H1 (cell line): Measurements from ENCODE around the gene PTMS. TPM values are rescaled to one million over a fixed set of nuclear protein-coding genes. Genes with fewer than 3 reads are reported as not detected.

Experiments used
- CTCF ChIA-PET: fragments of 300-600 bp; sonication (Branson Sonifier 250); formaldehyde crosslinking; loops from one replicate; lab custom pipeline; 2021; ENCODE audit not compliant: partially characterized antibody; lab: Charles Lee
- POLR2A ChIA-PET: fragments of 300-600 bp; sonication (Branson Sonifier 250); formaldehyde crosslinking; loops from one replicate; lab custom pipeline; 2021; ENCODE audit warnings: inconsistent platforms; ENCODE audit not compliant: partially characterized antibody; lab: Charles Lee
- DNase-seq, 2 experiments: peaks; one replicate each; pipeline versions ENCODE4 v3.0.0 to v3.0.0-alpha.2; 2010 to 2022; ENCODE audit warnings: low spot score in 2 of 2, low read depth in 1 of 2, mixed read lengths in 1 of 2
- FAIRE-seq: peaks from 2 replicates; lab custom pipeline; 2011; peaks lifted over from hg19 to GRCh38; lab: Jason Lieb, UNC
- H2AFZ ChIP-seq: 2 replicates; pipeline ENCODE4 v1.8.1; 2012; ENCODE audit warnings: low read length, inconsistent platforms
- H2AK5ac ChIP-seq: 2 replicates; pipeline ENCODE4 v1.6.1; 2013; ENCODE audit warnings: low read depth, low read length
- H2BK120ac ChIP-seq: replicated peaks from 2 replicates; pipeline ENCODE3; 2013; ENCODE audit warnings: low read depth, low read length, inconsistent platforms
- H2BK12ac ChIP-seq: 2 replicates; pipeline ENCODE4 v1.6.1; 2013; ENCODE audit warnings: low read depth, low read length
- H2BK15ac ChIP-seq: 2 replicates; pipeline ENCODE4 v1.6.1; 2013; ENCODE audit warnings: low read length
- H2BK20ac ChIP-seq: 2 replicates; pipeline ENCODE4 v1.6.1; 2013; ENCODE audit warnings: low read length
- H2BK5ac ChIP-seq: 2 replicates; pipeline ENCODE4 v1.6.1; 2013; ENCODE audit warnings: low read depth, low read length
- H3K14ac ChIP-seq: 2 replicates; pipeline ENCODE4 v1.6.1; 2013; ENCODE audit warnings: inconsistent platforms; ENCODE audit not compliant: insufficient read length
- H3K18ac ChIP-seq: 2 replicates; pipeline ENCODE4 v1.6.1; 2013; ENCODE audit warnings: low read length; ENCODE audit errors: extremely low read depth
- H3K23ac ChIP-seq: 2 replicates; pipeline ENCODE4 v1.6.1; 2013; ENCODE audit warnings: inconsistent platforms; ENCODE audit not compliant: insufficient read length
- H3K23me2 ChIP-seq: 2 replicates; pipeline ENCODE4 v1.6.1; 2013; ENCODE audit warnings: low read depth, low read length
- H3K27ac ChIP-seq: 2 replicates; pipeline ENCODE4 v1.6.1; 2011; ENCODE audit warnings: low read depth, low read length, inconsistent platforms
- H3K27me3 ChIP-seq, 4 experiments: replicated peaks in 1 of 4; 1 replicate in 1 of 4; 2 replicates in 3 of 4; pipeline versions ENCODE4 v1.6.1 to v1.8.1; 2011 to 2013; ENCODE audit warnings: low read length in 3 of 4, mild to moderate bottlenecking in 3 of 4, inconsistent platforms in 2 of 4, mixed read lengths in 2 of 4, moderate library complexity in 1 of 4; ENCODE audit not compliant: control insufficient read depth in 3 of 4, insufficient read depth in 3 of 4; ENCODE audit errors: extremely low read depth in 1 of 4
- H3K36me3 ChIP-seq, 4 experiments: 2 replicates each; pipeline versions ENCODE4 v1.6.1 to v1.8.1; 2011 to 2013; ENCODE audit warnings: mild to moderate bottlenecking in 4 of 4, low read length in 3 of 4, moderate library complexity in 2 of 4, control low read depth in 1 of 4, inconsistent platforms in 1 of 4; ENCODE audit not compliant: insufficient read depth in 4 of 4, control insufficient read depth in 2 of 4
- H3K4ac ChIP-seq: replicated peaks from 2 replicates; pipeline ENCODE3; 2013; ENCODE audit warnings: low read length, low read depth, mixed read lengths, inconsistent platforms; ENCODE audit not compliant: insufficient read length
- H3K4me1 ChIP-seq, 4 experiments: replicated peaks in 1 of 4; 1 replicate in 1 of 4; 2 replicates in 3 of 4; pipeline versions ENCODE4 v1.6.1 to v1.8.1; 2011 to 2013; ENCODE audit warnings: low read length in 3 of 4, inconsistent platforms in 2 of 4, mixed read lengths in 1 of 4; ENCODE audit not compliant: insufficient read depth in 4 of 4, control insufficient read depth in 3 of 4
- H3K4me2 ChIP-seq, 2 experiments: 2 replicates each; pipeline versions ENCODE4 v1.6.1 to v1.8.1; 2011 to 2013; ENCODE audit warnings: low read depth in 2 of 2, low read length in 2 of 2, control low read depth in 1 of 2, inconsistent platforms in 1 of 2, mild to moderate bottlenecking in 1 of 2; ENCODE audit not compliant: insufficient read depth in 1 of 2
- H3K4me3 ChIP-seq, 4 experiments: fragments of 200-600, 300-600 bp in 1 of 4; sonication (generic), shearing (Covaris generic), sonication (Bioruptor Twin) in 1 of 4; 2 replicates each; pipeline versions ENCODE4 v1.5.1 to v1.8.1; 2011 to 2016; ENCODE audit warnings: low read length in 4 of 4, low read depth in 3 of 4, control low read depth in 2 of 4, inconsistent platforms in 2 of 4, mild to moderate bottlenecking in 2 of 4, mixed read lengths in 1 of 4, moderate library complexity in 1 of 4; ENCODE audit not compliant: insufficient read depth in 2 of 4; ENCODE audit errors: extremely low read depth in 1 of 4
- H3K56ac ChIP-seq: replicated peaks from 2 replicates; pipeline ENCODE3; 2013; ENCODE audit warnings: low read depth, mild to moderate bottlenecking, mixed read lengths, low read length, inconsistent platforms; ENCODE audit not compliant: insufficient read length
- H3K79me1 ChIP-seq: 2 replicates; pipeline ENCODE4 v1.6.1; 2013; ENCODE audit warnings: low read depth, low read length, control low read depth
- H3K79me2 ChIP-seq, 2 experiments: 2 replicates each; pipeline versions ENCODE4 v1.6.1 to v1.8.1; 2012 to 2013; ENCODE audit warnings: low read length in 2 of 2, mild to moderate bottlenecking in 2 of 2, inconsistent platforms in 1 of 2; ENCODE audit not compliant: insufficient read depth in 2 of 2, control insufficient read depth in 1 of 2
- H3K9ac ChIP-seq, 4 experiments: replicated peaks in 1 of 4; 1 replicate in 1 of 4; 2 replicates in 3 of 4; pipeline versions ENCODE4 v1.6.1 to v1.8.1; 2011 to 2013; ENCODE audit warnings: low read depth in 3 of 4, low read length in 3 of 4, control low read depth in 2 of 4, mild to moderate bottlenecking in 2 of 4, moderate library complexity in 2 of 4, inconsistent platforms in 1 of 4; ENCODE audit errors: extremely low read depth in 1 of 4
- H3K9me3 ChIP-seq, 2 experiments: 2 replicates each; pipeline versions ENCODE4 v1.6.1 to v1.8.1; 2012 to 2013; ENCODE audit warnings: mild to moderate bottlenecking in 2 of 2, moderate library complexity in 2 of 2, control low read depth in 1 of 2, inconsistent platforms in 1 of 2, low read depth in 1 of 2, low read length in 1 of 2, mixed read lengths in 1 of 2; ENCODE audit not compliant: insufficient read depth in 2 of 2
- H4K20me1 ChIP-seq, 2 experiments: replicated peaks in 1 of 2; 2 replicates each; pipeline versions ENCODE3 to v1.8.1; 2011 to 2013; ENCODE audit warnings: inconsistent platforms in 2 of 2, low read length in 2 of 2, mild to moderate bottlenecking in 1 of 2; ENCODE audit not compliant: insufficient read depth in 2 of 2, control insufficient read depth in 1 of 2
- H4K5ac ChIP-seq: 2 replicates; pipeline ENCODE4 v1.6.1; 2013; ENCODE audit warnings: low read length, low read depth, mixed read lengths, inconsistent platforms; ENCODE audit not compliant: insufficient read length
- H4K8ac ChIP-seq: 2 replicates; pipeline ENCODE4 v1.8.0; 2013; ENCODE audit warnings: mild to moderate bottlenecking, moderate library complexity, low read length, inconsistent platforms; ENCODE audit not compliant: insufficient read depth; ENCODE audit errors: extremely low read depth
- H4K91ac ChIP-seq: replicated peaks from 2 replicates; pipeline ENCODE3; 2013; ENCODE audit warnings: low read length, mixed read lengths, inconsistent platforms; ENCODE audit not compliant: insufficient read length
- ATF2 ChIP-seq: IDR thresholded peaks from 2 replicates; pipeline ENCODE4 v1.6.1; 2012; ENCODE audit warnings: low read length, inconsistent platforms
- BCL11A ChIP-seq, 2 experiments: IDR thresholded peaks; one replicate each; pipeline ENCODE4 v1.6.1; 2011; ENCODE audit warnings: low read depth in 2 of 2, low read length in 2 of 2, mild to moderate bottlenecking in 2 of 2
- CTBP2 ChIP-seq: IDR thresholded peaks from 2 replicates; pipeline ENCODE4 v1.7.0; 2011; ENCODE audit warnings: borderline replicate concordance, mild to moderate bottlenecking, moderate library complexity, mixed read lengths, low read length; ENCODE audit not compliant: insufficient read depth, insufficient read length
- EZH2 ChIP-seq: fragments of 200-600 bp; sonication (generic); IDR thresholded peaks from 2 replicates; pipeline ENCODE4 v1.7.1; 2012; ENCODE audit warnings: low read depth, mild to moderate bottlenecking, moderate library complexity, low read length, inconsistent platforms; ENCODE audit not compliant: severe bottlenecking
- FOSL1 ChIP-seq: IDR thresholded peaks from 2 replicates; pipeline ENCODE4 v1.6.1; 2011; ENCODE audit warnings: mild to moderate bottlenecking, low read depth, low read length, moderate library complexity; ENCODE audit not compliant: insufficient read depth
- NANOG ChIP-seq: IDR thresholded peaks from 2 replicates; pipeline ENCODE4 v1.6.1; 2011; ENCODE audit warnings: low read length, low read depth, mild to moderate bottlenecking, inconsistent platforms; ENCODE audit not compliant: insufficient read depth, poor library complexity, severe bottlenecking
- RBBP5 ChIP-seq: IDR thresholded peaks from 2 replicates; pipeline ENCODE4 v1.7.1; 2012; ENCODE audit warnings: low read depth, mild to moderate bottlenecking, inconsistent platforms, low read length, moderate library complexity, borderline replicate concordance
- SP2 ChIP-seq: IDR thresholded peaks from 2 replicates; pipeline ENCODE4 v1.6.1; 2012; ENCODE audit warnings: mild to moderate bottlenecking, low read length, inconsistent platforms
- WGBS, 2 experiments: shearing (Covaris generic) in 1 of 2; methylation state at CpG; one replicate each; pipeline versions ENCODE4 v1.1.6 to v1.1.7; 2013 to 2015; ENCODE audit warnings: low lambda C conversion rate in 2 of 2, mixed read lengths in 2 of 2, inconsistent platforms in 1 of 2, low coverage in 1 of 2, missing lambda C conversion rate in 1 of 2; ENCODE audit not compliant: insufficient replicate concordance in 2 of 2, insufficient coverage in 1 of 2, insufficient read length in 1 of 2; ENCODE audit errors: extremely low coverage in 1 of 2, missing lambda C conversion rate in 1 of 2; 5-methylcytosine and 5-hydroxymethylcytosine counted together
- polyA plus RNA-seq, 7 experiments: library from polyadenylated mRNA; depleted of rRNA in 3 of 7; stranded (reverse) in 5 of 7; unstranded in 2 of 7; fragments of >200 nt in 5 of 7; fragments of 200-250 nt in 2 of 7; gene quantifications; 1 replicate in 5 of 7; 2 replicates in 1 of 7; 4 replicates in 1 of 7; pipeline versions ENCODE4 v1.2.1 to v1.2.3, GENCODE V29; 2011 to 2013; ENCODE audit warnings: missing spikeins in 2 of 7, mixed read lengths in 2 of 7
- total RNA-seq: library from RNA; stranded (reverse); fragmentation: NEBNext Ultra II Directional; extraction: Animal tissue kit (Norgen Biotek cat#: 25700); gene quantifications from 2 replicates; pipeline ENCODE4 v1.2.1, GENCODE V29; 2021
- TF ChIP-seq, protein P1 (sequence below): IDR thresholded peaks from 2 replicates; pipeline ENCODE4 v1.6.1; 2012; ENCODE audit warnings: inconsistent platforms

The PTMS gene
- total and polyA plus RNA-seq, 2 of the 8 experiments (the other 6 are each of a cell fraction or from before 2014, with no cell fraction given): 444 to 553 TPM

DNA sequence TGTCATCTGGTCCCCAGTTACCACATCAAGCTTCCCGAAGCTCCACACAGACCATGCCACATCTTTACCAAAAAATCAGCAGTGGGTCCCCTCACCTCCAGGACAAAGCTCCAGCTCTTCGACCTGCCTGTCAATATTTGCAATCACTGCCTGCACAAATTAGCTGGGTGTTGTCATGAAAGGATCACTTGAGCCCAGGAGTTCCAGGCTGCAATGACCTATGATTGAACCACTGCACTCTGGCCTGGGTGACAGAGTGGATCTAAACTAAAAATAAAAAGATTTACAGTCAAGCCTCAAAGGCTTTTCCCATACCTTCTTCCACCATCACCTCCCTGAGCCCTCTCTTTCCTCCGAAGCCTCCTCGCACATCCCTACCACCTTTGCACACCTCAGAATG, 30.4 kb downstream of the PTMS start:
- Histone ChIP-seq H4K5ac (no peak overlapping the region), H3K14ac (no peak overlapping the region), H3K27ac (no peak overlapping the region), H3K9me3 (no peaks in the 10 kb centered on the region), H3K79me1 (no peaks in the 10 kb centered on the region), H4K91ac (no peak overlapping the region), H2AK5ac (no peak overlapping the region)
- FAIRE-seq (no peak), DNase-seq (no peak)
- TF ChIP-seq, protein P1, sequence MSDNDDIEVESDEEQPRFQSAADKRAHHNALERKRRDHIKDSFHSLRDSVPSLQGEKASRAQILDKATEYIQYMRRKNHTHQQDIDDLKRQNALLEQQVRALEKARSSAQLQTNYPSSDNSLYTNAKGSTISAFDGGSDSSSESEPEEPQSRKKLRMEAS: no peak
- no peak for TF ChIP-seq NANOG
- no peak for TF ChIP-seq EZH2
- TF ChIP-seq RBBP5: no peak
- TF ChIP-seq ATF2: no peak
- TF ChIP-seq SP2: no peak
- no peak for TF ChIP-seq FOSL1
- TF ChIP-seq CTBP2: no peak
- TF ChIP-seq BCL11A (IDR thresholded peaks at IDR 0.05; ENCODE audit: low read depth in 2 of 2, low read length in 2 of 2): no peak
- TF ChIP-seq, all 59 proteins: peak for 0
- no peaks in the 10 kb centered on the region for H3K79me2 ChIP-seq
- H2BK5ac ChIP-seq: no peak overlapping the region
- H3K18ac ChIP-seq: no peak overlapping the region
- no peaks in the 10 kb centered on the region for H3K23me2 ChIP-seq
- H2BK120ac ChIP-seq: no peak overlapping the region
- no peak overlapping the region for H3K4ac ChIP-seq
- no peak overlapping the region for H3K4me3 ChIP-seq
- no peaks in the 10 kb centered on the region for H4K20me1 ChIP-seq
- no peak overlapping the region for H2BK20ac ChIP-seq
- H3K4me1 ChIP-seq: peaks cover 0 to 3% (median 0%) of the 10 kb centered on the region in 4 experiments; a peak in 3 of 7 replicates
- no peak overlapping the region for H2BK12ac ChIP-seq
- ChIA-PET CTCF (interaction anchor here (0.7 to 2.8 kb wide), 6 partner anchors 16 to 50 kb away, joined by 3 to 10 read pairs (median 4); partner anchors contain the start of gene MLF2), POLR2A (interaction anchor here (1.1 to 1.7 kb wide), 4 partner anchors 10 to 36 kb away, joined by 3 to 6 read pairs (median 5); partner anchors contain the start of gene GPR162)
- no peak overlapping the region for H3K9ac ChIP-seq
- H3K56ac ChIP-seq: no peak overlapping the region
- no peak overlapping the region for H3K4me2 ChIP-seq
- 92% methylated on average over 4 of the region's 4 CpGs; no CpG with 5 or more reads in 1 of the 2 experiments for WGBS, 2 experiments
- 0 out of 7 replicates have a peak, but pooled peaks cover 0 to 3% (median 0%) of the 10 kb centered on the region in 4 experiments for H3K27me3 ChIP-seq
- no peak overlapping the region for H2BK15ac ChIP-seq
- no peak overlapping the region for H3K23ac ChIP-seq
- H4K8ac ChIP-seq: no peak overlapping the region
- no peak overlapping the region for H2AFZ ChIP-seq
- H3K36me3 ChIP-seq: no peaks in the 10 kb centered on the region
